ENCODE data around the gene ILKAP.

Gene ILKAP

DNA sequence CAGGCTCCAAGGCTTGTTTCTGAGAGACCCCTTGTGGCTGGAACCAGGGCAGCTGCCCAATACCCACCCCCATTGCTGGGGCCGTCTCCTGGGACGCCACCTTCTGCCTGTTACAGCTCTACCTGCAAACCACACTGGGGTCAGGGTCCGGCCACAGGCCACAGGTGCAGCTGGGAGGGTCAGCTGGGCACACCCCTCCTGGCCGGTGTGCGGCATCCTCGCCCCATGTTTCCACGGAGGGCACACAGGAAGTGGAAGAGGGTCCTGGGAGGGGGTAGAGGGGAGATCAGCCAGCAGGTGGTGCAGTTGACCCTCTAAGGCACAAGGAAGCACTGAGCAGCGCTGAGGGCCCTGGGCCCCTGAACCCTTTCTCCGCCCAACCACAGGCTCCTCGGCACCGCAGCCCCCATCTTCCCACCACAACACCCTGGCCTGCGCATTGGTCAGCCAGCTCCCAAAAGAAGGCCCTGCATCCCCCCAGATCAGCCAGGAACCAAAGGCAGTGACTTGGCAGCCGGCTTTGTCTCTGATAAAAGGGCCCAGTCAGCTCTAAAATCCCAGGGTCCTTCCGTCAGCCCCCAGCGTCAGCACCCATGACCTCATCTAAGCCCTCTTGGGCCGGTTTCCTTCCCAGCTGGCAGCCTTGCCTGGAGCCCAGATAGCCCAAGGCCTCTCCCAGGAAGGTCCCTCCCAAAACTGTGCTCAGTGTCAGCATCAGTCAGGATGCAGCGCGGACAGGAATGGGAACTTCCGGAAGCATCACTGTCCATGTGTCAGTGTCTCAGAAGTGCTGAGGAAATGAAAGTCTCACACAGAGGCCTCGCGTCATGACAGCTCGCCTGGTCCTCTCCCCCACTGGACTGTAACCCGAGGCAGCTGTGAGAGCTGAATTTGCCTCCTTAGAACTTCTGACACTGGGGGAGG lies 43.0 kb downstream of the ILKAP start:
- Histone ChIP-seq H4K20me1 (ENCODE audit: insufficient read depth, low read length) (no peaks in the 10 kb centered on the region), H2AFZ (ENCODE audit: low read depth, low read length) (peak overlapping the region; percentile 41; the same call in 1 of the 2 replicates)

DNA sequence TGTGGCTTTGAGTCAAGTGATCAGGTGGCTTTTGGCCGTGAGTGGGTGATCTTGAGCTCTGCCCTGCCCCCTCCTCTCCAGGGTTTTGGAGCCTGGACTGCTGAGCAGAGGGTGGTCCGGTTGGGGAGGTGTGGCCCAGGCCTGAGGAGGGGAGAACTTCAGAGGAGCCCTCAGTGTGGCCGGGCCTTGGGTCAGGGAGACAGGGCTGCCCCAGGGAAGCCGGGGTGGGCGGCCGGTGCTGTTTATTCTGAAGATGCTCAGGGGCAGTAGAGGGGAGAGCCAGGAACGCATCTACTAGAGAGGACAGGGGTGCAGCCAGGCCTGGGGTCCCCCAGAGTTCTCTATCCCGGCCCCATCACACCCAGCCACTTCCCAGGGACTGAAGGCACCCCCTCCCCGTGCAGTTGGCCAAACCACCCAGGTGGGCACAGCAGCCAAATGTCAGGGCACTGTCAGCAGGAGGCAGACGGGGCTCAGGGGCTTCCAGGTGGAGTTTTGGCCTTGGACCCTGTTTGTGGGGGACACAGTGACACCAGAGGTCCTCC lies 43.8 kb downstream of the ILKAP start:
- Histone ChIP-seq H3K4me2 (ENCODE audit: insufficient read depth, low read length) (no peak overlapping the region), H3K9ac (ENCODE audit: low read depth, low read length) (no peak overlapping the region), H3K4me3 (ENCODE audit: low read depth in 1 of 2, low read length in 2 of 2) (no peak overlapping the region), H3K27ac (ENCODE audit: low read length) (no peak overlapping the region), H3K79me2 (ENCODE audit: insufficient read depth, low read length) (no peaks in the 10 kb centered on the region), H3K27me3 (ENCODE audit: insufficient read depth, low read length, poor library complexity) (no peaks in the 10 kb centered on the region), H2AFZ (ENCODE audit: low read depth, low read length) (no peak overlapping the region), H3K9me3 (ENCODE audit: insufficient read depth, low read length, severe bottlenecking) (no peaks in the 10 kb centered on the region), H3K36me3 (ENCODE audit: insufficient read depth, low read length) (no peaks in the 10 kb centered on the region), H3K4me1 (ENCODE audit: insufficient read depth, low read length) (no peaks in the 10 kb centered on the region), H4K20me1 (ENCODE audit: insufficient read depth, low read length) (no peaks in the 10 kb centered on the region)
- DNase-seq (no peak), ATAC-seq (ENCODE audit: insufficient read depth, low read depth) (no peak)
- TF ChIP-seq, protein P1, sequence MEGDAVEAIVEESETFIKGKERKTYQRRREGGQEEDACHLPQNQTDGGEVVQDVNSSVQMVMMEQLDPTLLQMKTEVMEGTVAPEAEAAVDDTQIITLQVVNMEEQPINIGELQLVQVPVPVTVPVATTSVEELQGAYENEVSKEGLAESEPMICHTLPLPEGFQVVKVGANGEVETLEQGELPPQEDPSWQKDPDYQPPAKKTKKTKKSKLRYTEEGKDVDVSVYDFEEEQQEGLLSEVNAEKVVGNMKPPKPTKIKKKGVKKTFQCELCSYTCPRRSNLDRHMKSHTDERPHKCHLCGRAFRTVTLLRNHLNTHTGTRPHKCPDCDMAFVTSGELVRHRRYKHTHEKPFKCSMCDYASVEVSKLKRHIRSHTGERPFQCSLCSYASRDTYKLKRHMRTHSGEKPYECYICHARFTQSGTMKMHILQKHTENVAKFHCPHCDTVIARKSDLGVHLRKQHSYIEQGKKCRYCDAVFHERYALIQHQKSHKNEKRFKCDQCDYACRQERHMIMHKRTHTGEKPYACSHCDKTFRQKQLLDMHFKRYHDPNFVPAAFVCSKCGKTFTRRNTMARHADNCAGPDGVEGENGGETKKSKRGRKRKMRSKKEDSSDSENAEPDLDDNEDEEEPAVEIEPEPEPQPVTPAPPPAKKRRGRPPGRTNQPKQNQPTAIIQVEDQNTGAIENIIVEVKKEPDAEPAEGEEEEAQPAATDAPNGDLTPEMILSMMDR (IDR thresholded peaks at IDR 0.05; ENCODE audit: borderline replicate concordance, extremely low read depth, low read length, poor library complexity, severe bottlenecking), result no peak
- TF ChIP-seq EZH2 (IDR thresholded peaks at IDR 0.05; ENCODE audit: borderline replicate concordance, low read depth, low read length, severe bottlenecking), result no peak

More for the DNA sequence above, 43.0 kb downstream of the ILKAP start:
- Histone ChIP-seq H3K4me3 (ENCODE audit: low read depth in 1 of 2, low read length in 2 of 2) (no peak overlapping the region), H3K27me3 (ENCODE audit: insufficient read depth, low read length, poor library complexity) (no peaks in the 10 kb centered on the region), H3K9me3 (ENCODE audit: insufficient read depth, low read length, severe bottlenecking) (no peaks in the 10 kb centered on the region), H3K27ac (ENCODE audit: low read length) (no peak overlapping the region), H3K36me3 (ENCODE audit: insufficient read depth, low read length) (no peaks in the 10 kb centered on the region), H3K4me1 (ENCODE audit: insufficient read depth, low read length) (no peaks in the 10 kb centered on the region), H3K4me2 (ENCODE audit: insufficient read depth, low read length) (no peak overlapping the region), H3K9ac (ENCODE audit: low read depth, low read length) (no peak overlapping the region), H3K79me2 (ENCODE audit: insufficient read depth, low read length) (no peaks in the 10 kb centered on the region)
- TF ChIP-seq EZH2 (IDR thresholded peaks at IDR 0.05; ENCODE audit: borderline replicate concordance, low read depth, low read length, severe bottlenecking), result no peak
- TF ChIP-seq, protein P1 (IDR thresholded peaks at IDR 0.05; ENCODE audit: borderline replicate concordance, extremely low read depth, low read length, poor library complexity, severe bottlenecking), result peak; percentile 66
- ATAC-seq (ENCODE audit: insufficient read depth, low read depth), result peak; percentile 73
- peak; percentile 39 for DNase-seq

DNA sequence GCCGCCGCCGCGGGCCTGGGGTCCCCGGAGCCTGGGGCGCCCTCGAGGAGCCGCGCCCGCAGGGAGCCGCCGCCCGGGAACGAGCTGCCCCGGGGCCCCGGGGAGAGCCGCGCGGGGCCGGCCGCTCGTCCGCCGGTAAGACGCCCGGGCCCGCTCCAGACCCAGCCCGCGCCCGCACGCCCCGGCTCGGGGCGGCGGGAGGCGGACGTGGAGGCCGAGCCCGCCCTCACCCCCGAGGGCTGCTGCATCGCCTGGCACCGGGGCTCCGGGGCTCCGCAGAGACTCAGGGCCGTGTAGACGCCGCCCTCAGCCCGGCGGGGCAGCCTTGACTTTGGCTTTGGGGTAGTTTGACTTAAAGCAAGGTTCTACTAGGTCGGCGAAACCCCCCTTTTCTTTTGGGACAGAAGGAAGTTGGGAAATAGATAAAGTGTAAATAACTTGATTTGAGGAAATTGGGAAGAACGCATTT lies 44.4 kb downstream of the ILKAP start:
- no peaks in the 10 kb centered on the region for H4K20me1 ChIP-seq (ENCODE audit: insufficient read depth, low read length)
- no peaks in the 10 kb centered on the region for H3K4me1 ChIP-seq (ENCODE audit: insufficient read depth, low read length)
- H3K79me2 ChIP-seq (ENCODE audit: insufficient read depth, low read length), result no peaks in the 10 kb centered on the region
- H3K27ac ChIP-seq (ENCODE audit: low read length), result no peak overlapping the region
- no peak for ATAC-seq (ENCODE audit: insufficient read depth, low read depth)
- no peaks in the 10 kb centered on the region for H3K9me3 ChIP-seq (ENCODE audit: insufficient read depth, low read length, severe bottlenecking)
- H3K4me2 ChIP-seq (ENCODE audit: insufficient read depth, low read length), result no peak overlapping the region
- no peak overlapping the region for H3K4me3 ChIP-seq (ENCODE audit: low read depth in 1 of 2, low read length in 2 of 2)
- H3K27me3 ChIP-seq (ENCODE audit: insufficient read depth, low read length, poor library complexity), result no peaks in the 10 kb centered on the region
- no peak overlapping the region for H3K9ac ChIP-seq (ENCODE audit: low read depth, low read length)
- no peaks in the 10 kb centered on the region for H3K36me3 ChIP-seq (ENCODE audit: insufficient read depth, low read length)
- TF ChIP-seq, protein P1 (IDR thresholded peaks at IDR 0.05; ENCODE audit: borderline replicate concordance, extremely low read depth, low read length, poor library complexity, severe bottlenecking), result no peak
- no peak for TF ChIP-seq EZH2 (IDR thresholded peaks at IDR 0.05; ENCODE audit: borderline replicate concordance, low read depth, low read length, severe bottlenecking)
- DNase-seq, result no peak
- no peak overlapping the region for H2AFZ ChIP-seq (ENCODE audit: low read depth, low read length)

Data from DND-41 (cell line).